Measurements from ENCODE around the gene LUZP2. TPM values are rescaled to one million over a fixed set of nuclear protein-coding genes. Genes with fewer than 3 reads are reported as not detected.

LUZP2 gene
- total and polyA plus RNA-seq, 2 of the 8 experiments (the other 6 are each of a cell fraction or from before 2014, with no cell fraction given): 0.79 to 1.5 TPM

DNA sequence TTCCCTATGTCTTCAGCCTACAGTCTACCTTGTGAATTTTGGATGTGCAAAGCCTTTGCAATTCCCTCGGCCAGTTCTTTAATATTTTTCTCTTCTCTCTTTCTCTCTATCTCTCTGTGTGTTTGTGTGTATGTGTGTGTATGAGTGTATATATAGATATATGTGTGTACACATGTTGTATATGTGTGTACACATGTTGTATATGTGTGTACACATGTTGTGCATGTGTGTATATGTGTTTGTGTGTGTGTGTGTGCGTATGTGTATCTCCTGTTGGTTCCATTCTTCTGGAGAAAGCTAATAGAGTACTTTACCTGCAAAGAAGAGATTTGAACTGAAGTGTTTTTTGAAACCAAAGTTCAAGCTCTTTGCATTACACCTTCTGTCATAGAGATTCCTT is 155.0 kb downstream of the LUZP2 start:
- H3K4me2 ChIP-seq (ENCODE audit: insufficient read depth in 1 of 2, low read depth in 2 of 2, low read length in 2 of 2): no peak overlapping the region
- no peaks in the 10 kb centered on the region for H3K27me3 ChIP-seq (replicated peaks in 1 of 4; ENCODE audit: control insufficient read depth in 3 of 4, extremely low read depth in 1 of 4, insufficient read depth in 3 of 4, low read length in 3 of 4)
- no peaks in the 10 kb centered on the region for H3K36me3 ChIP-seq (ENCODE audit: control insufficient read depth in 2 of 4, insufficient read depth in 4 of 4, low read length in 3 of 4)
- no peak overlapping the region for H2BK120ac ChIP-seq (replicated peaks; ENCODE audit: low read depth, low read length)
- no peak overlapping the region for H2BK20ac ChIP-seq (ENCODE audit: low read length)
- H4K8ac ChIP-seq (ENCODE audit: extremely low read depth, insufficient read depth, low read length): no peak overlapping the region
- no peaks in the 10 kb centered on the region for H3K9me3 ChIP-seq (ENCODE audit: insufficient read depth in 2 of 2, low read depth in 1 of 2, low read length in 1 of 2)
- H3K4me1 ChIP-seq (replicated peaks in 1 of 4; ENCODE audit: control insufficient read depth in 3 of 4, insufficient read depth in 4 of 4, low read length in 3 of 4): peaks cover 0 to 4% (median 0%) of the 10 kb centered on the region in 4 experiments; a peak in 1 of 7 replicates
- H3K9ac ChIP-seq (replicated peaks in 1 of 4; ENCODE audit: extremely low read depth in 1 of 4, low read depth in 3 of 4, low read length in 3 of 4): no peak overlapping the region
- DNase-seq (ENCODE audit: low read depth in 1 of 2, low spot score in 2 of 2) (no peak), FAIRE-seq (no peak)
- H3K79me1 ChIP-seq (ENCODE audit: low read depth, low read length): no peaks in the 10 kb centered on the region
- H3K79me2 ChIP-seq (ENCODE audit: control insufficient read depth in 1 of 2, insufficient read depth in 2 of 2, low read length in 2 of 2): no peaks in the 10 kb centered on the region
- ChIA-PET CTCF (ENCODE audit: partially characterized antibody) (no interaction called here), POLR2A (ENCODE audit: partially characterized antibody) (no interaction called here)
- WGBS, 2 experiments (ENCODE audit: extremely low coverage in 1 of 2, insufficient coverage in 1 of 2, insufficient read length in 1 of 2, insufficient replicate concordance in 2 of 2, low coverage in 1 of 2, low lambda C conversion rate in 2 of 2, missing lambda C conversion rate in 1 of 2): 94% methylated on average over 2 of the region's 2 CpGs; no CpG with 5 or more reads in 1 of the 2 experiments
- TF ChIP-seq, protein P1, sequence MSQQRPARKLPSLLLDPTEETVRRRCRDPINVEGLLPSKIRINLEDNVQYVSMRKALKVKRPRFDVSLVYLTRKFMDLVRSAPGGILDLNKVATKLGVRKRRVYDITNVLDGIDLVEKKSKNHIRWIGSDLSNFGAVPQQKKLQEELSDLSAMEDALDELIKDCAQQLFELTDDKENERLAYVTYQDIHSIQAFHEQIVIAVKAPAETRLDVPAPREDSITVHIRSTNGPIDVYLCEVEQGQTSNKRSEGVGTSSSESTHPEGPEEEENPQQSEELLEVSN (IDR thresholded peaks at IDR 0.05): no peak
- TF ChIP-seq, protein P2, sequence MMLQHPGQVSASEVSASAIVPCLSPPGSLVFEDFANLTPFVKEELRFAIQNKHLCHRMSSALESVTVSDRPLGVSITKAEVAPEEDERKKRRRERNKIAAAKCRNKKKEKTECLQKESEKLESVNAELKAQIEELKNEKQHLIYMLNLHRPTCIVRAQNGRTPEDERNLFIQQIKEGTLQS (IDR thresholded peaks at IDR 0.05; ENCODE audit: insufficient read depth, low read depth, low read length): no peak
- TF ChIP-seq RAD21 (IDR thresholded peaks at IDR 0.05 in 1 of 2, conservative IDR thresholded peaks at IDR 0.05 in 1 of 2; ENCODE audit: low read depth in 2 of 2, low read length in 2 of 2) (no peak), TCF12 (IDR thresholded peaks at IDR 0.05; ENCODE audit: low read depth, low read length) (no peak), RBBP5 (IDR thresholded peaks at IDR 0.05; ENCODE audit: borderline replicate concordance, low read depth, low read length) (no peak), BCL11A (IDR thresholded peaks at IDR 0.05; ENCODE audit: low read depth in 2 of 2, low read length in 2 of 2) (no peak), YY1 (IDR thresholded peaks at IDR 0.05; ENCODE audit: low read depth, low read length) (no peak), KDM4A (IDR thresholded peaks at IDR 0.05; ENCODE audit: low read depth, low read length, severe bottlenecking) (no peak)
- H2AFZ ChIP-seq (ENCODE audit: low read length): no peak overlapping the region
- H2BK12ac ChIP-seq (ENCODE audit: low read depth, low read length): no peak overlapping the region
- no peak overlapping the region for H2BK5ac ChIP-seq (ENCODE audit: low read depth, low read length)
- H3K23me2 ChIP-seq (ENCODE audit: low read depth, low read length): no peaks in the 10 kb centered on the region
- H4K91ac ChIP-seq (replicated peaks; ENCODE audit: insufficient read length, low read length): no peak overlapping the region
- no peak overlapping the region for H3K56ac ChIP-seq (replicated peaks; ENCODE audit: insufficient read length, low read depth, low read length)
- no peak overlapping the region for H2BK15ac ChIP-seq (ENCODE audit: low read length)
- no peak overlapping the region for H3K4me3 ChIP-seq (ENCODE audit: extremely low read depth in 1 of 4, insufficient read depth in 2 of 4, low read depth in 3 of 4, low read length in 4 of 4)
- no peak overlapping the region for H2AK5ac ChIP-seq (ENCODE audit: low read depth, low read length)
- H4K5ac ChIP-seq (ENCODE audit: insufficient read length, low read depth, low read length): no peak overlapping the region
- no peak overlapping the region for H3K14ac ChIP-seq (ENCODE audit: insufficient read length)
- no peak overlapping the region for H3K27ac ChIP-seq (ENCODE audit: low read depth, low read length)
- H3K4ac ChIP-seq (replicated peaks; ENCODE audit: insufficient read length, low read depth, low read length): no peak overlapping the region
- H4K20me1 ChIP-seq (replicated peaks in 1 of 2; ENCODE audit: control insufficient read depth in 1 of 2, insufficient read depth in 2 of 2, low read length in 2 of 2): no peaks in the 10 kb centered on the region
- H3K23ac ChIP-seq (ENCODE audit: insufficient read length): no peak overlapping the region
- no peak overlapping the region for H3K18ac ChIP-seq (ENCODE audit: extremely low read depth, low read length)

Data from H1 (cell line).